Activated naive CD8-positive, alpha-beta T cell (primary cell): ENCODE measurements around the gene REXO1.

Source experiments
- H3K27ac Mint-ChIP-seq: one replicate; pipeline ENCODE4 v1.8.0; 2021; ENCODE audit warnings: mixed read lengths
- H3K27me3 Mint-ChIP-seq: one replicate; pipeline ENCODE4 v1.8.0; 2021; ENCODE audit warnings: mixed read lengths
- H3K36me3 Mint-ChIP-seq: one replicate; pipeline ENCODE4 v1.8.0; 2021; ENCODE audit warnings: mixed read lengths
- H3K4me1 Mint-ChIP-seq: one replicate; pipeline ENCODE4 v1.8.0; 2021; ENCODE audit warnings: low read depth, mixed read lengths
- H3K4me3 Mint-ChIP-seq: one replicate; pipeline ENCODE4 v1.8.0; 2021; ENCODE audit warnings: mild to moderate bottlenecking, mixed read lengths
- H3K9me3 Mint-ChIP-seq: one replicate; pipeline ENCODE4 v1.8.0; 2021; ENCODE audit warnings: low read depth, mixed read lengths

The REXO1 gene

GRCh38 chr19:1823539-1824251, 24.6 kb downstream of the REXO1 start:
- Mint-ChIP-seq H3K27me3 (no peaks in the 10 kb centered on the region), H3K9me3 (no peaks in the 10 kb centered on the region), H3K4me3 (no peak overlapping the region), H3K27ac (no peak overlapping the region), H3K4me1 (peaks cover 1% of the 10 kb centered on the region), H3K36me3 (no peaks in the 10 kb centered on the region)

DNA sequence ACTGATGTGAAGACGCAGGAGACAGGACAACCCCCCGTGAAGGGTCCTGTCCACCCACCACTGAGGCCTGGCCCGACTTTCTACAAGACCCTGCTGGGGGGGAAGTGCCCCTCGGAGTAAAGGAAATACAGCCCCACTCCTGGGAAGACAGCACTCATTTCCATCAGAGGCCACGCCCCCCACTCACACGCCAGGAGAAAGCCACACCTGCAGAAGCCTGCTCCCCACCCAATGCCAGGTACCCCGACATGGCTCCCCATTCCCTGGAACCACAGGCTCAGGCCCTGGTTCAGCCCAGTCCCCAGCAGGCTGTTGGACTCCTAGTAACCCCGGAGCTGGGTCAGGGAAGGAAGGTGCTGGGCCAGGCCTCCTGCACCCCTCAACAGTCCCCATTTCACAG, 25.3 kb downstream of the REXO1 start:
- Mint-ChIP-seq H3K27me3 (no peaks in the 10 kb centered on the region), H3K36me3 (no peaks in the 10 kb centered on the region), H3K9me3 (no peaks in the 10 kb centered on the region), H3K27ac (no peak overlapping the region), H3K4me3 (no peak overlapping the region), H3K4me1 (peaks cover 1% of the 10 kb centered on the region)

GRCh38 chr19:1822210-1822609, 26.1 kb downstream of the REXO1 start:
- H3K36me3 Mint-ChIP-seq = no peaks in the 10 kb centered on the region
- H3K9me3 Mint-ChIP-seq = no peaks in the 10 kb centered on the region
- H3K27me3 Mint-ChIP-seq = no peaks in the 10 kb centered on the region
- H3K27ac Mint-ChIP-seq = peak overlapping the region; percentile 22
- H3K4me1 Mint-ChIP-seq = peaks cover 1% of the 10 kb centered on the region
- no peak overlapping the region for H3K4me3 Mint-ChIP-seq

GRCh38 chr19:1819341-1820255, 28.7 kb downstream of the REXO1 start:
- Mint-ChIP-seq H3K27me3 (no peaks in the 10 kb centered on the region), H3K9me3 (no peaks in the 10 kb centered on the region), H3K36me3 (no peaks in the 10 kb centered on the region), H3K27ac (no peak overlapping the region), H3K4me1 (no peaks in the 10 kb centered on the region), H3K4me3 (no peak overlapping the region)

- no peaks in the 10 kb centered on the region for H3K36me3 Mint-ChIP-seq
- no peaks in the 10 kb centered on the region for H3K27me3 Mint-ChIP-seq
- H3K4me3 Mint-ChIP-seq = no peak overlapping the region
- H3K9me3 Mint-ChIP-seq = no peaks in the 10 kb centered on the region
- no peak overlapping the region for H3K27ac Mint-ChIP-seq
- H3K4me1 Mint-ChIP-seq = no peaks in the 10 kb centered on the region
Observed at GRCh38 chr19:1818549-1819195, 29.6 kb downstream of the REXO1 start.

GRCh38 chr19:1817553-1818179, 30.6 kb downstream of the REXO1 start:
- Mint-ChIP-seq H3K9me3 (no peaks in the 10 kb centered on the region), H3K36me3 (no peaks in the 10 kb centered on the region), H3K27ac (no peak overlapping the region), H3K27me3 (no peaks in the 10 kb centered on the region), H3K4me3 (no peak overlapping the region), H3K4me1 (peaks cover 5% of the 10 kb centered on the region)

DNA sequence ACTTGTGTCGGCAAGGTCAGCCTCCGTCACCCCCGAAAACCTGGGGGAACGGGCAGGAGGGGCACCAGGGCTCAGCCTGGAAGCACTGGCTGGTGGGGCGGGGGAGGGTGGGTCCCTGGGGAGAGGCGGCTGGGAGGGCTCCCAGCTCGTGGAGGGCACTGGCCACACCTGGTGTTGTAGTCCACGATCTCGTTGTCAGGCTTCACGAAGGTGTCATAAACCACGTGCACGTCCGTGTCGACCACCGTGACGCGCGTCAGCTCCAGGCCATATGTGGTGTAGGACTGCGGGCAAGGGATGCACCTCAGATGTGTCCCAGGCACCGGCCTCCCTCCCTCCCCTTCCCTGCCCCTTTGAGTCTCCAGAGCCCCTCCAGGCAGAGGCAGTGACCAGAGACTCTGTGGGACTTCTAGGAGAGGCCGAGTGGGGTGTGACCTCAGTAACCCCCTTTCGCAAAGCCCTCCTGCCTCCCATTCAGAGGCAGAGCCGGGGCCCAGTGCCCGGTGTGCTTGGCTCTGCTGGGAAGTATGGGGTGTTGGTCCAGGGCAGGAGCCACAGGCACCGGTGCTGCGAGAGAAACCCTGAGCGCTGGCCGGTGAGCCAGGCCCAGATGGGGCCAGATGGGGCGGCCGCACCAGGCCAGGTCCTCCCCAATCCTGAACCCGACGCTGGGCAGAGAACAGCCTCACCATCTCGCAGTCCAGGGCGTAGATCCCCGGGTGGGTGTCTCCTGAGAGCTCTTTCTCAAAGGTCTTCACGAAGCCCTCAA, 31.6 kb downstream of the REXO1 start:
- Mint-ChIP-seq H3K4me3 (no peak overlapping the region), H3K9me3 (no peaks in the 10 kb centered on the region), H3K36me3 (no peaks in the 10 kb centered on the region), H3K27ac (no peak overlapping the region), H3K4me1 (peaks cover 8% of the 10 kb centered on the region), H3K27me3 (no peaks in the 10 kb centered on the region)

DNA sequence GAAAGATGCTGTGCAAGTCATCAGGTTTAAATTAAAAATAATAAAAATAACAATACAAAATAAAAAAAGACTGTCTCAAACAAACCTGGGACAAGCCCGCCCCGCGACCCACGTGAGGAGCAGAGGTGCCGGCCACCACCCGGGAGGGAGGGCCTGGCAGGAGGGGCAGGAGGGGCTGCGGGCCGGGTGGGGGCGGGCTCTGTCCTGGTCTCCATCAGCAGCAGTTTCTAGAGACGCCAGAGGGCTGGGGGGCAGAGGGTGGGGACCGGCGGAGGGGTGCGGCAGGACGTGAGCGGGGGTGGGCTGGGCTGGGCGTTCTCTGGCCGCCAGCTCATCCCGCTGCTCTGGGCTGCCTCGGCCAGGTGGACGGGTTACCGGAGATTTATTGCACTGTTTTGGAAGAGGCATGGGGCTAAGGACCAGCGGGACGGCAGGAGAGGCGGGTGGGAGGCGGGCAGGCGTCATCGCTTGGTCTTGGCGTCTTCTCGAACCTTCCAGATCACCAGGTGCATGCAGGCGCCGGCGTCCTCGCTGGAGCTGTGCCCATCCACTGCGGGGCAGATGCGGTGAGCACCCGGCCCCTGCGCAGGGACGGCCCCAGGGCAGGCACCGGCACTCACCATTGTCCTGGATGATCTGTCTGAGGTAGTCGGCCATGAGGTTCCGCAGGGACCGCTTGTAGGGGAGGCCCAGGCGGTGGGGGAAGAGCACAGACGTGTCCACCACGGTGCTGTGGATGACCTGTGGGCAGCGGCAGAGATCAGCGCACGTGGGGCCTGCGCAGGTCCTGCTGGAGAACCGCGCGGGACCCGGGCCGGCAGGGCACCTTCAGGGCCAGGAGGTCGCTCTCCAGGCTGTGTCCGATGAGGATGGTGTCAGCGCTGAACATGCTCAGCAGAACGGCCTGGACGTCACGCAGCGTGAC, 32.4 kb downstream of the REXO1 start:
- no peaks in the 10 kb centered on the region for H3K36me3 Mint-ChIP-seq
- H3K9me3 Mint-ChIP-seq = no peaks in the 10 kb centered on the region
- no peak overlapping the region for H3K4me3 Mint-ChIP-seq
- no peak overlapping the region for H3K27ac Mint-ChIP-seq
- peaks cover 12% of the 10 kb centered on the region for H3K4me1 Mint-ChIP-seq
- no peaks in the 10 kb centered on the region for H3K27me3 Mint-ChIP-seq

DNA sequence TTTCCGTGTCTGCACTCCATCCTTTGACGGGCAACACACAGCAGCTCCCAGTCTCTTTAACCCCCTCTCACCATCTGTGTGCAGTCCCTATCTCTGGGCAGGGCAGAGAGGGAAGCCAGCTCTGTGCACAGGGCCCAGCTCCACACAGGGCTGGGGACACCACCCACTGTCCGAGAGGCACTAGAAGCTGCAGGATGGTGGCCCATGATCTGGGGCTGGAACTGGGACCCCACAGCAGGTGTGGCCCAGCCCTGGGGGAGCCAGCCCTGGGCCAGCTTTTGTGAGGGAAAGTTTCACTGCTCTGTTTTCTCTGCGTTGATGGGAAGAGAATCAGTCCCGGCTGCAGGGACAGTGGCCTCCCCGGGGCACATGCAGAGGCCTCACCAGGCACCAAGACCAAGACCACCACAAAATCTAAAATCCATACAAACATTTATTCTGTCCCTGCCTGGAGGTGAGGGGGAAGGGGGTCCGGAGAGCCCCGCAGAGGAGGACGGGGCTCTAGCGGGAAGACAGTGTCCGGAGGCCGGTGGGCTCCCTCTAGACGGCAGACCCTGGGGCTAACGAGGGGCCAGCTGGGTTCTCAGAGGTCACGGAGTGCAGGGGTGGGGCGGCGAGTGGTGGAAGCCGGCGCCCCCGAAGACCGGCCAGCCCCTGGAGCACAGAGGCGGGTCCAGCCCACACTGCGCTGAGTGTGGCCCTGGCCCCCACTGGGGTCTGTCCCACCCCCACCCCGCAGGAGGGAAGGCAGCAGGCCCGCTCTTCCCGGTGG, 33.3 kb downstream of the REXO1 start:
- no peaks in the 10 kb centered on the region for H3K27me3 Mint-ChIP-seq
- H3K9me3 Mint-ChIP-seq = no peaks in the 10 kb centered on the region
- H3K4me1 Mint-ChIP-seq = peaks cover 14% of the 10 kb centered on the region
- H3K27ac Mint-ChIP-seq = no peak overlapping the region
- H3K4me3 Mint-ChIP-seq = no peak overlapping the region
- H3K36me3 Mint-ChIP-seq = no peaks in the 10 kb centered on the region

DNA sequence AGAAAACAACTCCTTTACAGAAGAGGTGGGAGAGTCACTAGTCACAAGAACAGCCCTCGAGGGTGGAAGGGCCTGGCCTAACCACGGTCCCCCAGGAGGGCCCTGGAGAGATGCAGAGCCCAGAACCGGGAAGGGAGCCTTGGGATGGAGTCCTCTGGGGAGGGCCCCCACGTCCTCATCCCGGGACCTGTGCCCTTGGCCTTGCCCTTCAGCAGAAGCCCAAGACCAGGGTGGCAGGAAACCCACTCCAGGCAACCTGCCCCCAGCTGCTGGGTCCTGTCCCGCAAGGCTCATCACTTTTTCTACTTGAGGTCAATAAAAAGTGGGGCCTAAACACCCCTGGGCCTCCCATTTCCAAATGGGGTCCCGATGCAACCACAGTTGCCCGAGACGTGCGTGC, 33.9 kb downstream of the REXO1 start:
- H3K27me3 Mint-ChIP-seq = no peaks in the 10 kb centered on the region
- H3K27ac Mint-ChIP-seq = no peak overlapping the region
- peaks cover 14% of the 10 kb centered on the region for H3K4me1 Mint-ChIP-seq
- no peaks in the 10 kb centered on the region for H3K36me3 Mint-ChIP-seq
- H3K4me3 Mint-ChIP-seq = no peak overlapping the region
- H3K9me3 Mint-ChIP-seq = no peaks in the 10 kb centered on the region

- H3K9me3 Mint-ChIP-seq = no peaks in the 10 kb centered on the region
Observed at GRCh38 chr19:1813192-1814182, 34.8 kb downstream of the REXO1 start.

More at GRCh38 chr19:1813192-1814182, 34.8 kb downstream of the REXO1 start:
- Mint-ChIP-seq H3K4me1 (peaks cover 14% of the 10 kb centered on the region), H3K36me3 (no peaks in the 10 kb centered on the region), H3K27ac (peak overlapping the region; percentile 70), H3K27me3 (no peaks in the 10 kb centered on the region), H3K4me3 (peak overlapping the region; percentile 90)
